ENCODE measurements around the gene PLXNA2. TPM values are rescaled to one million over a fixed set of nuclear protein-coding genes. Genes with fewer than 3 reads are reported as not detected.

PLXNA2 gene
- total RNA-seq, 1 donor from 2014 or later = 37.4 TPM

DNA sequence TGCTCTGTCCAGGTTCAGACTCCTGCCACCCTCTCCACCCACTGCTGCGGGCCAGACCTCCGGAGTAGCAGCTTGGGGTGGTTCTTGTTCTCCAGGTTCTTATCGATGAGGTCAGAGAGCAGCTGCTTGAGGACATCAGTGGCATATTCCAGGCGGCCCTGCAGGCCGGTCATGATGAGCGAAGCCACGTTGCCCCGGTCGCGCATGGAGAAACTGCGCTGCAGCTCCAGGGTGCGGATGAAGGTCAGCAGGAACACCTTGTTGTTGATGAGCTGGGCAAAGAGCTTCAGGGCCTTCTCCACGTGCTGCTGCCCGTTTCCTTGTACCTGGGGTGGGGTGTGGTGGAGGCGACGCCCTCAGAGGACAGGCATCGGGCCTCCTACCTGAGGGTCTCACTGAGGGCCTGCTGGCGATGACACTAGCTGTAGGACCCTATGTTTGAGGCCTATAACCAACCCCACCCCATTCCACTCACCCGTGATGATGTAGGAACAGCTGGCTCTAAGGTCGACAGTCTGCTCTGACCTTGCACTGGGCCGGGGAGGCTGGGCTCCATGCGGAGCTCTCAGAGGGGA lies 202.1 kb downstream of the PLXNA2 start:
- no peak for DNase-seq (ENCODE audit: low spot score)

DNA sequence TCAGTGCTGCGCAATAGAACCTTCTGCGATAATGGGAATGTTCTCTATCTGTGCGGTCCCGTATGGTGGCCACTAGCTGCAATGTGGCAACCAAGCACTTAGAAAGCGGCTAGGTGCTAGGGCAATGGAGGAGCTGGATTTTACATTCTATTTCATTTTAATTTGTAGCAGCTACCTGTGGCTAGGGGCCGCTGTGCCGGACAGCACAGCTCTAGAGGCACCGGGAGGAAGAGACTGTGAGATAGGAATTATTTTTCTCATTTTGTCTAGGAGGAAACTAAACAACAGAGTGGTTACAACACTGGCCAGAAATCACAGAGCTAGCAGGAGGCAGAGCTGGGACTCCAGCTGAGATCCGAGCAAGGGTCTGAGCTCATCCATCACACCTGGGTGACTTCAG lies 202.7 kb downstream of the PLXNA2 start:
- DNase-seq (ENCODE audit: low spot score) = no peak

DNA sequence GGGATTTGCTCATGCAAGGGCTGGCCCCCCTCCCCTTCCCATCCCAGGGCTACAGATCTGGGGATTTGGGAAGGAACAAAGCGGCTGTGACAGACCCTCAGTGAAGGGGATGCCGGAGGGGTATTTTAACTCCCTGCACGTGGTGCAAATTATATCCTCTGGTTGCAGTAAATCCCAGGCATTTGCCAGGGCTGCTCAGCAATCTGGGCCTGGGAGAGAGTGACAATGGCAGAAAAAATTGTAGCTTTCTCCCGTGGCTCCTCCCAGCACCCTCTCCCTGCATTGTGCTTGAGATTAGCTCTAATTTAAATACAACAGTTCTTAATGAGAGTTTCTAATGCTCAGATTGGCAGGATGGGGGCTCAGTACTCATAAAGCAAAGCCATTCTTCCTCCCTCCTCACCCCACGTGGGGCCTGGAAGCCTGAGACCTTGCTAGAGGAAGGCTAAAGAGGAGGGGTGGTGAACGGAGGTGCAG lies 203.3 kb downstream of the PLXNA2 start:
- no peak for DNase-seq (ENCODE audit: low spot score)

DNA sequence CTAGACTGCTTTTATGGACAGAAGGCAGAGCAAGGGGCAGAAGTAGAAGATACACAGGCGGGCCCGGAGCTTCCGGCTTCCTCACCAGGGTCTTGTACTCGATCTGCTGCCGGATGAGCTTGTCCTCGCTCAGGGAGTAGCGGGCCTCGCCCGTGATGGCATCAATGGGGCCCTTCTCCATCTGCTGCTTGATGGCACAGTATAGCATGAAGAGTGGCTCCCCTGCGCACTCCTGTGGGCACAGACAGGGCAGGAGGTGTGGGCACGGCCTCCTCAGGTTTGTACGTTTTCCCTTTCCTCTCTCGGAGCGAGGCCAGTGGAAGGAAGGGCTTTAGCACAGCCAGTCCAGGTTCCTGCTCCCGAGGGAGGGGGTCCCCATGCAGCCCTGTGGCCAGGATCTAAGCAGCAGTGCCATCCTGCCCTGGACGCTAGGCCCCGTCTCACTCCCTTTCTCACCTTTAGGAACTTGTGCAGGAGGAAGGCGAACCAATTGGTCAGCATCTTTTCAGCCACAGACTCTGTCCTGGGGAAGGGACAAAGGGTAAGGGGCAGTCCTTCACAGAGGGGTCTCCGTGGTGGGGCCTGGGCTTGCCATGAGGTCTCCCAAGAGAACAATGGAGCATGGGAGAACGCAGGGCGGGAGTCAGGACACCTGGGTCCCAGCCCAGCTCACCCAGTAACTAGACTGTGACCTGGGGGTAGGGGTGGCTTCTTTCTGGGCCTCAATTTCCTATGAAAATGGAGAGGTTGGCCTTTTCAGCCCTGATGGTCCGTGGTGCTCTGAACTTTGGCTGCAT lies 204.4 kb downstream of the PLXNA2 start:
- DNase-seq (ENCODE audit: low spot score) = no peak

DNA sequence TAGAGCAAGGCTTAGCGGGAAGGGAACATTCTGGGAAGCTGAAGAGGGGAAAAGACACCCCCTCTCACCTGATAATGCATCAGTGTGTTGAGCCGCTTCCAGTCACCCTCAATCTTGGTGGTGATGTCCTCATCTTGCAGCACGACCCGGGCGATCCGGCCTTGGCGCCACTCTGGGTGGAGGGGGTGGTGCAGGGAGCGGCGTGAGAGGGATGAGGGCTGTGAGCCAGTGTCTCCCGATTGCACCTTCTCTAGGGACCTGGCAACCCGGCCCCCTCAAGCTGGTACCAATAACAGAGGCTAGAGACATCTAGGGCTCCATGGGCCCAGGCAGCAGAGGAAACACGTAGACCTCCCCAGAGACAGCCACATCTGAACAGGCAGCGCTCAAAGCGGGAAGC lies 205.9 kb downstream of the PLXNA2 start:
- DNase-seq (ENCODE audit: low spot score) = no peak

DNA sequence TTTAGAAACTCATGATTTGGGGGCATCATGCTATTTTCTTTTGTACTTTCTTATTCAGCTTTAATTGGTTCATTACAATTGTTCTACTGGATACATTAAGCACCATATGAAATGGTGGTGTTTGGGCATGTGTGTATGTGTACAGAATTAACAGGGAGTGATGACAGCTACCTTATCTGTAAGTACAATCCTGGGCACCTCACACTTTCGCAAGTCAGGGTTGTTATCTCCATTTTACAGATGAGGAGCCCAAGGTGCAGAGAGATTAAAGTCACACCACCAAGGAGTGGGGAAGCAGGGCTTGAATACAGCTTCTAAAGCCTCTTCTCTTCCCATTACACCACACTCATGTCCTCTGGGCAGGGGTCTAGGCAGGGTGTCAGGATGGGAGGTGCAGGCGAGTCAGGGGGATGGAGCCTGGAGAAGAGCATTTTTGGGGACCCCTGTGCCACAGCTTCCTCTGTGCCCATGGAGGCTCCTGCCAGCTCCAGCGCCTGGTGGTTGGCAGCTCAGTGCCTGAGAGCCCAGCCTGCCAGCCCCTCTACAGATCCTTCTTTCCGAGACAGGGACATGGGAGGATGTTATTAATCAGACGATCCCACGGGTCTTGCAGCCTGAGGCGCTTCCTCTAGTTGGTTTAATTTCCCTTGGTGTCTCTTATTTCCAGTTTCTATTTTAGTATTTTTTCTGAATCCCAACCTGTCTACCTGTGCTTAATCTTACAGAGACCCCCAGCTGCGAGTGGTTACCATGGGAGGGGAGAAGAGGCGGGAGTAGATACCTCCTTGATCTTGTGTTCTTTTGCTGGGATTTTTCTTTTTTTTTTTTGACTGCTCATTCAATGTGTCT lies 207.0 kb downstream of the PLXNA2 start:
- DNase-seq (ENCODE audit: low spot score) = no peak

DNA sequence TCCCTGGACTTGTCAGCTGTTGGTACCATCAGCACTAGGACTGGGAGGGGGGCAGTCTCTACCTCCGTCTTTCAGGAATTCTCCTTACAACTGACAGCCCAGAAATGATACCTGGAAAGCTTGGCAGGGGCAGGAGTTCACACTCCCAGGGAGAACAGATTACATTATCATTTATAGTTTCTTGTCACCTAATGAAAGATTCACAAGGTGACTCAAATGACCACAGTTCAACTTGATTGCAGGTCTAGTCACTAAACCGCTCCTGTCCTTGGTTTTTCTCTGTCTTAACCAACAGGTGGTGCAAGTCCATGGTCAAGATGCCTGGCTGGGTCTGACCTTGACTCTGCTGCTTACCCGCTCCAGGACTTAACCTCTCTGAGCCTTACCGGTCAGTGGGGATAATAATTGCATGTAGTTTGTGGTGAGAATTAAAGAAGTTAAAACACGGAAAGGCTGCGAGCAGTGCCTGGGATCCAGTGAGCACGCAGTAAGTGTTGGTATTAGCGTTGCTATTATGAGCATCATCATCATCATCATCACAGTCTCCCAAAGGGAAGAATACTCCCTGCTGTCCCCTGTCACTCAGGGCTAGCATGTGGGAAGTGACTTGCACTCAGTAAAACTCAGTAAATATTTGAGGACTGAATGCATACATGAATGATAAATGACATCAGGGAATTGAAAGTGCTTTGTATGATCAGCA lies 207.9 kb downstream of the PLXNA2 start:
- DNase-seq (ENCODE audit: low spot score) = no peak

DNA sequence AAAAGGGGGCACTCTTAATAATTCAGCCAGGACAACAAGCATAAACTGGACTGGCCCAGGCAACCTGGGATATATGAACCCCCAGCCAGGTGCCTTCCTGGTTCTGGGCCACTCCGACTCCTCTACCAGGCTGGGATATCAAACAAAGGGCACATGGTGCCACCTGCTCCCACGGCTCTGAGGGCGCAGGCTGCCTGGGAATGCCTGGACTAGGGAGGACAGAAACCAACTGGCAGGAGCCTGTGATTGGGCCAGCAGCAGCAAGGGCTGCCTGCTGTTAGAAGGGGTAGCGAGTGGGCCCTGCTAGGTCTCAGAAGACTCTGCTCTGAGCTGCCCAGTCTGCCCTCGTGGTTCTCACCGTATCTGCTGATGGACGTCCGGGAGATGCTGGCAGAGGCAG lies 210.0 kb downstream of the PLXNA2 start:
- no peak for DNase-seq (ENCODE audit: low spot score)

DNA sequence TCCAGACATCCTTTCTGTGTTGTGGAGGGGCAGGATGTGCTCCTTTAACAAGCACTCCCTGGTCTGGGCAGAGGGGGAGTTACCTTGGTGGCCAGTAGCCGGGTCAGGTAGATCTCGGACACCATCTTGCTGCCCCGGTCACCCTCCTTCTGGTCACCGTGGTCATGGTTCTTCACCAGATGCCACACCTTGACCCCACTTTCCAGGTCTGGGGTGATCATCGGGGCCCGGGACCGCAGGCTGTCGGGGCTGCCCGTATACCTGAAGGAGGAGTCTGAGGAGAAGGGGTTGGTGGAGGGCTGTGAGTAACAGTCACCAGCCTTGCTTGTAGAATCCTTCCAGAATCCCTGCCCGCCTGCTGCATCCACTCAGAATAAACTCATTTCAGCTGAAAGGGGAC lies 210.9 kb downstream of the PLXNA2 start:
- DNase-seq (ENCODE audit: low spot score) = no peak

DNA sequence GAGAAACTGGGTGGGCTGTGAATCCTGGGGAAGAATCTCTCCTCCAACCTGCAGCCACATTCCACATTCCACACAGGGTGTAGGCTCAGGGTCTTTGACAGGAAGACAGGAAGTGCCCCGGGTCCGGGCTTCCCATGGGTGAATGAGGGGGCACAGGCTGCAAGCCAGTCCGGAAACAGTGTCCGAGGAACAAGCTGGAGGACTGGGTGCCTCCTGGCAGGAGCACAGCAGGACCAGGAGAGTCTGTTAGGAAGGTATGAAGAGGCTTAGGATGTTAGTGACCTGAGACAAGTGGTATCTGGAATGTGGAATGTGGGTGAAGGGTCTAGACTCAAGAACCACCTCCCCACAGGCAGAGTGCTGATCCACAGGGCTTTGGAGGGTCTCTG lies 212.3 kb downstream of the PLXNA2 start:
- DNase-seq (ENCODE audit: low spot score) = no peak

DNA sequence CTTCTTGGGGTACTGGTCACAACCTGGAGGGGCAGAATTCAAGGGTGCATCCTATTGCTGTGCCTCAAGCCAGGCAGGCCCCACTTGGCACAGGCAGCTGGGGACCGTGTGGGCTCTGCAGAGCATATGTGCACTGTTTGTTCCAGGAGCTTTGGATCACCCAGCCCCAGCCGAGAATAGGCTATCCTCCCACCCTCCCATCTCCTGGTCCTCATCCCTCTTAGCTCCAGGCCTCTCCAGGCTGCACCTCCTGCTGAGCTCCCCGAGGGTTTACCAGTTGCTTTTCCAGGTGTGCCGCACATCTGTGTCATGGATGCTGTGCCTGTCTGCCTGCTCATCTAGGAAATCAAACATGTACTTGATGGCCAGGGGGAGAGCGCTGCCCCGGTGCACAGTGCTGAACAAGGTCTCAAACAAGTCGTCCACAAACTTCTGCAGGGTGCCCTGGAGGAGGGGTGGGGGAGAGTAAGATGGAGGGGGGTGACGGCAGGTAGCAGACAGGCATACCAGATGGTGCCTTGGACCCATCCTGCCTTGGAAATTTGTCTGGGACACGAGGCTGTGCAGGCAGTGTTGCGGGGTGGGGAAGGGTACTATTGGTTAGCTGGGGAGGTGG lies 212.8 kb downstream of the PLXNA2 start:
- DNase-seq (ENCODE audit: low spot score) = no peak

DNA sequence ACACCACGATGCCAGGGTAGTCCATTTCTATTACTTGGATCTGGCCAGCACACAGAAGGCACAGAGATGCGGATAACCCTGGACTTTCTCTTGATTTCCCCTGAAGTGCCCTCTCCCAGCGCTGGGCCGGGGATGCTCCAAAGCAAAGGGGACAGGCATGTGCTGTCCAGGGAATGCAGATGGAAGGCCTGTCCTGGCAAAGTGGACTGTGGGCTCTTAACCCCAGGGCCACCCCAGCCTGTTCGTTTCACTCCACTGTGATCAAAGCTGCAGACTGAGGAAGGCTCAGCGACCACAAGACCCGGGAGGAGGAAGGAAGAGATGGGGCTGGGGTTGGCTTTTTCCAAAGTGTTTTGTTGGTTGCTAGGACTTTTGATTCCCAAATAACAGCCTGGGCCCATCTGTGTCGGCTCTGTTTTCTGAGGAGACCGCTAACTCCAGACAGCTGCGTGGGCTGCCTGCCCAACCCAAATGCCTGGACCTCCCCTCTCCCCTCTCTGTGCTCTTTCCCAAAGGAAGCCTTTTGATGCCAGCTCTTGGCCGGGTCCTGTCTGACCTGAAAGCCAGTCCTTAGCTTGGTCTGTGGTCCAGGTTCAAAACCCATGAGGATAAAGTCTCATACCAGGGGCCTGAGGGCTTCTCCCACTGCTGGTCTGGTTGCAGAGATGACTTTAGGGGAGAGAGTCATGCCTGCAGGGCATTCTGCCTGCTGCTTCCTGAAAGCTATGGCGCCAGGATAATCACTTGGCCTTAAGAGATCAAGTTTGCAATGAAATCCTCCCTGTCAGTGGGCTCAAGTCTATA lies 213.7 kb downstream of the PLXNA2 start:
- peak; percentile 52 for DNase-seq (ENCODE audit: low spot score)

DNA sequence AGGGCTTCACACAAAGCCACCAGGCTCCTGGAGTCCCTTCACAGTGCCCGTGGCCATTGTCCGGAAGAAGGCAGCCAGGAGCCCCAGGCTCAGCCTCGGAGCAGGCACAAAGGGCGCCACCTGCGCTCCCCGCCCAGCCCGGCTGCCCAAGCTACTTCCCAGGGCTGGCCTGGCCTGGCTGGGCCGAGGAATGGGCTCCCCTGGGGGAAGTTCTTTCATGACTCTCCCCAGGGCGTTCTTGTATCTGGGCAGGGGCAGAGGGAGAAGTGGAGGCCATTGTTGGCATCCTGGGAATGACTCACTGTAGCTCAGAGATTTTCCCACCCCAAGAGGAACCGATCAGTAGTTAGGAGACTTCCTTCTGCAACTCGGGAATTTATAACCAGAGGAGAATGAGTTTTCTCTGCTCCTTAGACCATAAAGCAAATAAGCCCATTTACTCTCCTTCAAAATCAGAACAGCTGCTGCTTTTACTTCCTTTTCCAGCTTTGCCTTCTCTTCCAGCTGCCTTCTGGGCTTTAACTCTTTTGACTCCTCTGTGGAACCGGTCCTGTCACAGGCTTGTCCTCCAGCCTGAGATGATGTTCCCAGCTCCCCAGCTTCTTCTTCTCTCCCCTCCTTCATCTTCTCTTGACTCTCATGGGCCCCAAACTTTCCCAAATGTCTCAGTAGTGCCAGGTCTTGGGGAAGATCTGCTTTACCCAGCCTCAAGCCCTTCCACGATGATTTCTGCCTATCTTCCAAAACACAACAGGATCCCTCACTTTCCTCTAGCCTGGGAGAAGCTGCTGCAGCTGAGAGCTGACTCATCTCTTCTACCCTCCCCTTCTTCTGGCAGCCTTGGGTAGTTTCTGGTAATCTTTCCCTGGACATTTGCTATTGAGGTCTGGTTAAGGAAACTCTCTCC lies 214.6 kb downstream of the PLXNA2 start:
- peak; percentile 36 for DNase-seq (ENCODE audit: low spot score)

DNA sequence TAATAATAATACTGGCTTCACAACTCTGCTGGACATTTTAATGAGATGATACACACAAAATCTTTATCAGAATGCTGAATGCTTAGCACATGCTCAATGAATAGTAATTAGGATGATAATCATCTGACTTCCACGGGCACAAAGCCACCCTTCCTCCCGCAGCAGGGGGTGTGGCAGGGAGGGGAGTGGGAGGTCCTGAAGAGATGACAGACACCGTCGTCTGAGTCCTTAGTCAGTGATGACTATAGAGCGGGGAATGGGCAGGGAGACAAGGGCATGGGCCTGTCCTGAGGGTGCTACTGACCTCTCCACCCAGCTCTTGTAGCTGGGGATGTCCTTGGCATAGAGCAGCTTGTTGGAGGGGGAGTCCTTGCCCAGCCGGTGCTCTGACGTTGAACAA lies 215.7 kb downstream of the PLXNA2 start:
- no peak for DNase-seq (ENCODE audit: low spot score)

DNA sequence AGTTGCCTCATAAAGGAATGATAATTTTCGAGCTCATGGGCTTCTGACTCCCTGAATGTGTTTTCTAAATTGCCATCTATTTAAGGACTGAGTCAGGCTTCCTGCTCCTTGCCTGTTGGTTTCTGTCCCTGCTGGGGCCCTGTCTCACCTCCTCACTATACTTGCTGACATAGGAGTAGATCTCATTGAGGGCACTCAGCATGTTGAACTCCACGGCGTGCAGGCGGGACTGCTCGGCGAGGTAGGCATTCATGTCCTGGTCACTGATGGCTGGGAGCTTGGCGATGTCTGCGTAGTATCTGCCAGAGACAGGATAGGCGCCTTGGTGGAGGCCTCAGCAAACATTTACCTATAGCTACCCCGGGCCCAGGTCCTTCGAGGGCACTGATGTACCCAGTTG lies 216.3 kb downstream of the PLXNA2 start:
- no peak for DNase-seq (ENCODE audit: low spot score)

DNA sequence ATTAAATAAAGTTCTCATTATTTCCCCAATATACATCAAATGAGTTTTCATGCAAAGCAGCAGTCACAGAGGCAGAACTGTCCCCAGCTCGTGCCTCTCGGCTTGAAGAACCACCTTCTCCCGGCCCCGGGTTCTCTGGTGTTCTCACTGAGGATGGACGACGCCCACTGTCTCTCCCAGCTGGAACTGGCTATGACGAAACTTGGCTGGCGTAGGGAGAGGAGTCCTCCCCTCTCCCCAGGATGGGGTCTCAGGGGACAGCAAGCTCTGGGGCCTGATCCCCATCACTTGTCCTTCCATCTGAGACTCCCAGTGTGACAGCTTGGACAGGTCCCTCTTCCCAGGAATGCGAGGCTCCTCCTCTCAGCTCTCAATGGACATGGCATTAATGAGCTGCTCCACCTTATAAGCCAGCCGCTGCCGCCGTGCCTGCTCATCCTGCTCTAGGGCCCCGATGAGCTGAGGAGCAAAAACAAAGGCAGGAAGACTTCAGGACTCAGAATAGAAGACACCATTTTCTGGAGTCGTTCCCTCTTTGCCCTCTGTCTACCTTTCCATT lies 217.2 kb downstream of the PLXNA2 start:
- DNase-seq (ENCODE audit: low spot score) = no peak

DNA sequence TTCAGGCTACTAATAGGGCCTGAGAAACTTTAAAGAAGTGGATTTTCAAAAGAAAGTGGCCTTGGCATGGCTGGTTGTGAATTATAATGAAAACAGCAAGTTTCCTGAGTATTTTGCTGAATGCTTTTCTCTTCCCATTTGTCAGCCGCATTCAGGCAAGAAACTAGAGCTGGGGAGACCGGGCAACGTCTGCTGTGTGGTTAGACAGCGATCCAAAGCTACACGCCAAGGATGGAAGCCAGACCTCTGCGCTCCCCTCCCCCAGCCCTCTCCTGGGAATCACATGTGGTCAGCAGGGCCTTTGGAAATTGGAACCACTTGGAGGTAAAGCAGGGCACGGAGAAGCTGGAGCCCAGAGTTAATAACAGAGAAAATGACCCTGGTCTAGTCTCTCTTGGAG lies 219.2 kb downstream of the PLXNA2 start:
- DNase-seq (ENCODE audit: low spot score) = peak; percentile 66

DNA sequence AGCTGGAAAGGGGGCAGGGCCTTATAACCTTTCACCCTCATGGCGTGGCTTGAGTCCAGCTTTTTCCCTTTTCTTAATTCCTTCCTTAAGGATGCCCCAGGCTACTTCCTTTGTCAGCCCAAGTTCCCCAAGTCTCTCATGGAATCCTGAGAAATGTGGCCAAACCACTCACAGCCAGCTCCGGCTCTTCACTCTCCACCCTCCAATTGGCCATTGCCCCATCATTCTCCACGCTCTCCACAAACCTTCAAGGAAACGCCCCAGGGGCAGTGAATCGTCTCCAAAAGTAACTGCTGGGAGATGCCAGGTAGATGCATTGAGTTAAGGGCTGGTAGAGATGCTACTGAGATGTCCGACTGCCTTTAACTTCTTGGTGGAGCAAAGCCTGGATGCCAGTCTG lies 219.8 kb downstream of the PLXNA2 start:
- no peak for DNase-seq (ENCODE audit: low spot score)

DNA sequence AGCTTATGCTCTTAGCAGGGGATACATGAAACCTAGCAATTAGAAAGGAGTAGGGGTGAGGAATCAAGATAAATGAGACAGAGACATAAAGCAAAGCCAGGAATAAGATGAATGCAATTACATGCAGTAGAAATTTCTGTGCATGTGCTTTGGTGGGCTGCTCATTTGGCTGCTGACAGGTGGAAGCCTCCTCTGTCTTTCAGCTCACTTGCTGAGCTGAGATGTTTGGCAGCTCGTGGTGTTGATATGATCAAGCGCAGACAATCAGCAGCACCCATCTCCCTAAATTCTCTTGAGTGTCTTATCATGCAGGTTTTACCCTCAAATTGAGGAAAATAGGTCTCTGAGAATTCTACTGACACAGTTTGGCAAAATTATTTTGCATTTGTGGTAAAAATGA lies 224.9 kb downstream of the PLXNA2 start:
- DNase-seq (ENCODE audit: low spot score) = no peak
